ENCODE results near the gene CTBP1.

The CTBP1 gene

DNA sequence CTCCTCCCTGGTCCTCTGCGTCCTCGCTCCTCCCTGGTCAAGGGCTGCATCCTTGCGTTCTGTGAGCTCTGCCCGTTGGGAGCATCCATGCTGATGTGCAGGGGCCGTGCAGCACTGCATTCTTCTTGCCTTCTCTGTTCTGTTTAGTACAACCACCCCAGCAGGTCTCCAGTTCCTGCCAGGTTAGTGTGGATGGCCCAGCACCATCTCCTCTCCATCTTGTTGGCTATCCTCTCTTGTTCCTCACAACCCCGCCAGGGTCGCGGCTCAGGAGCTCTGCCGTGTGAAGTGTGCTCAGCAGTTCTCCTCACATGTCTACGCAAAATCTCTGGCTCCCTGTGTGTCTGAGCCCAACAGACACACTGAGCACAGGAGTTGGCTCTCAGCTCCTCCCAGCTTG lies 30.3 kb upstream of the CTBP1 start:
- no peak for DNase-seq

DNA sequence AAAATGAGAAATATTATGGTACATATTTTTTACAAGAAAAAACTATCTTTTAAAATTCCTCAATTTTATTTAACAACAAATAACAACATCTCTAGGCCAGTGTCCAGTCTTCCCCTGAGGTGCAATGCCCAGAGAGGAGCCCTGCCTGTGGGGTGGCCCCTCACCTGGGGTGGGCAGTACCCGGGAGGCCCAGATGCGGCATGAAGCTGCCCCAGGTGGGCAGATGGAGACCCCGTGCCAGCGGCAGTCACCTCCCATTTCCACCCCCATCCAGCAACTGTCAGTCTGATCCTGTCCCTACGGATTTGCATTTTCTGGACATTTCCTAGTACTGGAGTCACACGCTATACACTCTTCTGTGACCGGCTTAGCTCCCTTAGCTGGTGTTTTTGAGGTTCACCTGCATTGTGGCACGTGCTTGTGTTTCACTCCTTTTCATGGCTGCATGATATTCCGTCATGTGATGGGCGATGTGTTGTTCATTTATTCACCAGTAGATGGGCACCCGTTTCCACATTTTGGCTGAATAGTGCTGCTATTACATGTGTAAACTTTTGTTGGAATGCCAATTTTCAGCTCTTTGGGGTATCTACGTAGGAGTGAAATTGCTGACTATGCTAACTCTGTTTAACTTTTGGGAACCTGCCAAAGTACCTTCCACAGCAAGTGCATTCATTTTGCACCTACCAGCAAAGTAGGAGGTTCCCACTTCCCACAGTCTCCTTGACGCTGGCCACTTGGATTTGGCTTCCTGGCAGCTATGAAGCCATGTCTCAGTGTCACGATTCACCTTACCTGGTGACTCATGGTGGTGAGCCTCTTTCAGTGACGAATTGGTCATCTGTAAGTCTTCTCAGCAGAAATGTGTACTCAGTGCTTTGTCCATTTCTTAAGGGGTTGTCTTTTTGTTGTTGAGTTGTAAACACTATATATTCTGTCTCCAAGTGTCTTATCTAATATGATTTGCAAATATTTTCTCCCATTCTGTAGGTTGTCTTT lies 29.0 kb upstream of the CTBP1 start:
- DNase-seq = peak; percentile 19

DNA sequence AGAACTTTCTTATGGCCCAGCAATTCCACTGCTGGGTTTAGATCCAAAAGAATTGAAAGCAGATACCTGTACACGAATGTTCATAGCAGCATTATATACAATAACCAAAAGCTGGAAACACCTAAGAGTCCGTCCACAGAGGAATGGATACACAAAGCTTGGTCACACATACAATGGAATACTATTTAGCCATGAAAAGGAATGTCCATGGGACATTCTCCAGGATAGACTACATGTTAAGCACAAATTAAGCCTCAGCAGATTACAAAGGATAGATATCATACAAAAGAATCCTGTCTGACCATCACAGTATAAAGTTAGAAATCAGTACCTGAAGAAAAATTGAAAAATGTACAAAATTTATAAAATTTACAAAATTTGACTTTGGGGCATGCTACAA lies 28.1 kb upstream of the CTBP1 start:
- DNase-seq = no peak

DNA sequence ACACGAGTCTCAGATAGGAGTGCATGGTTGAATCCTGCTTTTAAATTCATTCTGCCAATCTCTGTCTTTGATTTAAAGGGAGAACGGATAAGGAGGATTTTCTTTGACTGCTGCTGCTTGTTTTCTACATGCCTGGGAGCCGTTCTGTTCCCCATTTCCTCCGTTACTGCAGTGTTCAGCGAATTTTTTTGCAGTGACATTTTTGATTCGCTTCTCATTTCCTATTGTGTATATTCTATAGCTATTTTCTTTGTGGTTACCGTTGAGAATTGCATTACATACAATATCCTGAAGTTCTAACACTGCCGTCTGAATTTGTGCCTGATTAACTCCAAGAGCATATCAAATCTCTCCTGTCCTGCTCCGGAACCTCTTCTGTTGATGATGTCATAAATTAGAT lies 25.9 kb upstream of the CTBP1 start:
- no peak for DNase-seq

DNA sequence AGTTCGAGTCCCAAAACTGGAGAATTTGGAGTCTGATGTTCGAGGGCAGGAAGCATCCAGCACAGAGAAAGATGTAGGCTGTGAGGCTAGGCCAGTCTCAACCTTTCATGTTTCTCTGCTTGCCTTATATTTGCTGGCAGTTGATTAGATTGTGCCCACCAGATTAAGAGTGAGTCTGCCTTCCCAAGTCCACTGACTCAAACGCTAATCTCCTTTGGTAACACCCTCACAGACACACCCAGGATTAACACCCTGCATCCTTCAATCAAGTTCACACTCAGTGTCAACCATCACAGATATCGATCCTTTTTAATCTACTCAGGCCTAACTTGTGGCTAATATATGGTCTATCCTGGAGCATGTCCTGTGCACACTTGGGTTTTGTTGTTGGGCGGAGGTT lies 22.8 kb upstream of the CTBP1 start:
- DNase-seq = no peak

DNA sequence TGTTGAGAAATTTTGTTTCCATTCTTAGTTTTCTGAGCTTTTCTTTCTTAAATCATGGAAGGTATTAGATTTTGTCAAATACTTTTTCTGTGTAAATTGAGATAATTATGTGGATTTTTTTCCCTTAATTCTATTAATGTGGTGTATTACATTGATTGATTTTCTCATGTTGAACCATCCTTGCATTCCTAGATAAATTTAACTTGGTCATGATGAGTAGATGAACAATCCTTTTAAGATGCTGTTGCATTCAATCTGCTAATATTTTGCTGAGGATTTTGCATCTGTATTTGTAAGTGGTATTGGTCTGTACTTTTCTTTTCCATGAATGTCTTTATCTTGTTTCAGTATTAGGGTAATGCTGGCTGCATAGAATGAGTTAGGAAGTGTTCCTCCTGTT lies 20.3 kb upstream of the CTBP1 start:
- DNase-seq = no peak

DNA sequence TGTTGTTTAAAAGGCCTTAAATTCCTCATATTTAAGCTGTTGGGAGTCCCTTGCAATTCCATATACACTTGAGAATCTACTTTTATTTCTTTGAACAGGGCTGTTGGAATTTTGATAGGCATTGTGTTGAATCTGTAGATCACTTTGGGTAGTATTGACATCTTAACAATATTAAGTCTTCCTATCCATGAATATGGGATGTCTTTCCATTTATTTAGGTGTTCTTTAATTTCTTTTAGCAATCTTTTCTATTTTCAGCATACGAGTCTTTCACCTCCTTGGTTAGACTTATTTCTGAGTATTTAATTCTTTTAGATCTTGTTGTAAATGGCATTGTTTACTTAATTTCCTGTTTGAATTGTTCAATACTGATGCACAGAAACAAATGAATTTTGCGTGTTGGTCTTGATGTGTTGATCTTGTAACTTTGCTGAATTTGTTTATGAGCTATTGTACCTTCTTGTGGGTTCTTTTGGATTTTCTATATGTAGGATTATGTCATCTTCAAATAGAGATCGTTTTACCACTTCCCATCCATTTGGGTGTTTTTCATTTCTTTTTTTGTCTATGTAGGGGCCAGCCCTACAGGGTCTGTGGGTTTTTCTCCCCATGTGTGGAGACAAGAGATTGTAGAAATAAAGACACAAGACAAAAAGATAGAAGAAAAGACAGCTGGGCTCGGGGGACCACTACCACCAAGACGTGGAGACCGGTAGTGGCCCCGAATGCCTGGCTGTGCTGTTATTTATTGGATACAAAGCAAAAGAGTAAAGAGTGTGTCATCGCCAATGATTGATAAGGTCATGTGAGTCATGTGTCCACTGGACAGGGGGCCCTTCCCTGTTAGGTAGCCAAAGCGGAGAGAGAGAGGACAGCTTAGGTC lies 18.2 kb upstream of the CTBP1 start:
- DNase-seq = no peak

DNA sequence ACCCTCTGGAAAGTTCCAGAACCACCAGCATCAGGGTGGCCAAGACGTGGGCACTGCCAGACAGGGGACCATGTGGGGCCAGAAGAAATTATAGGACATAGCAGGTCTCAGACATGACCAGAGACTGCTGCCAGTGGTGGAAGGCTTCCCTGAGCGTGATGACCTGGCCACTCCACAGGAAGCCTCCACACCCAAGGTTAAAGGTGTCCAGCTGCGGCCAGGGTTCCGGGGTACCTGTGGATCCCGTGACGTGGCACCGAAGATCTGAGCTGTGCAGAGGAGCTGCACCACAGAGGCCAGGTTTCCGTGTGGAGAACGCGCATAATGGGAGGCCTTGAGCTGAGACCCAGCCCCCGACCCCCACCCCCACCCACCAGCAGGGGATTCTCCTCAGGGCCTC lies 16.4 kb upstream of the CTBP1 start:
- DNase-seq = no peak

DNA sequence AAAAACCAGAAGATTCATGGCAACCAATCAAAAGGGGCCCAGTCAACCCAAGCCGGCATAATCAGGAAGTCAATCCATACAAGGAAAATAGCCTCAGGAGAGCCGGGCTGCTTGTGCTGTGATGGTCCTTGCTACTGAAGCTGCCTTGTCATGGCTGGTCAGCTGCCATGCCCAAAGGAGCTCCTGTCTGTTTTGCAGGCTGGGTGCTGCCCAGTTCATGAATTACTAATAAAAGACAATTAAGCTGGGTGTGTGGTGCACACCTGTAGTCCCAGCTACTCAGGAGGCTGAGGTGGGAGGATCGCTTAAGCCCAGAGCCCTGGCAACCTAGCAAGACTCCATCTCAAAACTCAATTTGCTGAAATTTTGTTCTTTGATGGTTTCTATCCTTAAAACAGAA lies 16.0 kb upstream of the CTBP1 start:
- DNase-seq = no peak

DNA sequence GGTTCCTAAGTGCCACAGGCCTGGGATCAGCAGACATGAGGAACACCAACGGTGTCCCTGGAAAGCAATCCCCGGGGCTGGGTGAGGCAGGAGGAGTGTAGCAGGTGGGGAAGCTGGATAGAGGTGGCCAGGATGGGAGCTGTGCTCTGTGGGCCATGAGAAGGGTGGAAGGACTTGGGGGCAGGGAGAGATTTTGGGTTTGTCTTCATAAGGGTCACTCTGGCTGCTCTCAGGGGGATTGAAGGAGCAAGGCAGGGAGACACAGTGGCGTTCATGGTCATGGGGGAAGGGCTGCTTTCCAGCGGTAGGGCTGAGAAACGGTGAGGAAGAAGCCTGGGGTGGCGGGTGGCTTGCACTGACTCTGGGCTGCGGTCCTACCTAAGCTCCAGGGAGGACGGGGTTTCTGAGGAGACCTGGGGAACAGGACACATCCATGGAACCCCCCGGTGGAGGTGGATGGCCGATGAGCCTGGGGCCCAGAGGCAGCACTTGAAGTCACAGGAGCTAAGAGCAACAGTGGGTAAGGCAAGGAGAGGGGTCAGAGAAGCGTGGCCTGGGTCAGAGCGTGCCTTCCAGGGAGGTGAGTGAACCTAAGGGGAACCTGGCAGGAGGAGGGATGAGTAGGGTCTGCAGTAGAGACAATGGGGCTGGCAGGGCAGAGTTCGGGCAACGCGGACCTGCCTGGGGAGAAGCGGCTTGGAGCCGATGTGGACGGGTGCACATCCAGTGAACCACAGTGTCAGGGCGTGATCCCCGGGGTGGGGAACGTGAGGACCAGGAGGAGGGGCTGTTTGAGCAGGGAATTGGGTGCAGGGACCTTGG lies 12.4 kb upstream of the CTBP1 start:
- DNase-seq = no peak

DNA sequence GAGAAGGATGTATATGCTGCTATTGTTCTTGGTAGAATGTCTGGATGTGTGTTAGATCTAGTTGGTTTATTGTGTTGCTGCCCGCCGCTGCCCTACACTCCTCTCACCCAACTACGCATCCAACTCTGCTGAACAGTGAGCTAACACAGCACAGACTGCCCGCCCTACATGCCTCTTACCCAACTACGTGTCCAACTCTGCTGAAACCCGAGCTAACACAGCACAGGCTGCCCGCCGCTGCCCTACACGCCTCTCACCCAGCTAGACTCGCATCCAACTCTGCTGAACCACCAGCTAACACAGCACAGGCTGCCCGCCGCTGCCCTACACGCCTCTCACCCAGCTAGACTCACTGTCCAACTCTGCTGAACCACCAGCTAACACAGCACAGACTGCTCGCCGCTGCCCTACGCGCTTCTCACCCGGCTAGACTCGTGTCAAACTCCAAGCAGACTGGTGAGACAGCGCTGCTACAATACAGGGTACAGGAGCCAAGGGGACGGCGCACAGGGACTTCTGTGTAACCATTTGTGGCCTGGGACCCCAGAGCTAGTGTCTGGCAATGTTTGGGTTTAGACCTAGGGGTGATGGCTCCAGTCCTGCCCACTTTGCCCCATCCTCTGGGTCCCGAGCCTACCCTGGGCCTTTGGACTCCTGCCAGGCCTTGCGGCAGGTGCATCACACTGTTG lies 11.6 kb upstream of the CTBP1 start:
- no peak for DNase-seq

DNA sequence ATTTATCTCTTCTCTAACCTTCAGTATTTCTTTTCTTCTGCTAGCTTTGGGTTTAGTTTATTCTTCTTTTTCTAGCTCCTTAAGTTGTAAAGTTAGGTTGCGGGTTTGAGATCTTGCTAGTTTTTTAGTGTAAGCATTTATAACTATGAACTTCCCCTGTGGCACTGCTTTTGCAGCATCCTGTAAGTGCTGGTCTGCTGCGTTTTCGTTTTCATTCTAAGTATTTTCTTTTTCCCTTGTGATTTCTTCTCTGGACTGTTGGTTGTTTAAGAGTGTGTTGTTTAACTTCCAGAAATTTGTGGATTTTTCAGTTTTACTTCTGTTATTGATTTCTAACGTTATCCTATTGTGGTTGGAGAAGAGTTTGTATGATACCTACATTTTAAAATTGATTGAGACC lies 11.0 kb upstream of the CTBP1 start:
- DNase-seq = no peak

DNA sequence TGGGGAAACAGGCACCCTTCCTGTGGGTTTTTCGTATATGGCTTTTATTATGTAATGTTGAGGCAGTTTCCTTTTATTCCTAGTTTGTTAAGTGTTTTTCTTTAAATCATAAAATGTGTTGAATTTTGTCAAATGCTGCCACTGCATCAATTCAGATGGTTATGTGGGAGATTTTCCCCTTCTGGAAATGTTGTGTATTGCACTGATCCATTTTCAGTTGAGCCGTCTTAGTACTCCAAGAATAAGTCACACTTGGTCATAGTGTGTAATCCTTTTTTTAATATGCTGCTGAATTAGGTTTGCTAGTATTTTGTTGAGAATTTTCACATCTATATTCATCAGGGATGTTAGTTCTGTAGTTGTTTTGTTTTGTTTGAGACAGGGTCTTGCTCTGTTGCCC lies 9.5 kb upstream of the CTBP1 start:
- DNase-seq = no peak

DNA sequence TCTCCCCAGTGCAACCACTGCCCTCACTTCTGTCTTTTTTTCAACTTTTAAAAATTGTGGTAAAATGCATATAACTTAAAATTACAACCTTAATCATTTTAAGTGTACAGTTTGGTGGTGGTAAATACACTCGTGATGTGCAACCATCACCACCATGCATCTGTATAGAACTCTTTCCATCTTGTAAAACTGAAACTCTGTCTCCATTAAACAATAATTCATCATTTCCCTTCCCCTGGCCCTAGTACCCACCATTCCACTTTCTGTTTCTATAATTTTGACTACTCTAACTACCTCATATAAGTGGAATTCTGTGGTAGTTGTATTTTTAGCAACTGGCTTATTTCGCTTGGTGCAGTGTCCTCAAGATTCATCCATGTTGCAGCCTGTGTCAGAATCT lies 6.8 kb upstream of the CTBP1 start:
- no peak for DNase-seq

DNA sequence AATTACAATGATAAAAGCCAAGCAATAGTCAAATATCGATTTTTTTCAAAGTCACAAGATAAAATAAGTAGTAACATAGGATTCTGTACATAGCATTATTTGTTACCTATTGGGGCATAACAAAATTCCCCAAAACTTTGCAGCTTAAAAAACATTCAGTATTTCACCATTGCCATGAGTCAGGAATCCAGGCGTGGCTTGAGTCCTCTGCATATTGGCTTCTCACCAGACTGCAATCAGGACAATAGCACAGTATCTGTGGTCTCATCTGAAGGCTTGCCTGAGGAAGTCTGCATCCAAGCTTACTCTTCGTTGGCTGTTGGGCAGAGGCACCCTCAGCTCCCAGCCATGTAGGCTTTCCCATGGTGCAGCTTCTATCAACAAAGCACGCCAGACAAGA lies 6.2 kb upstream of the CTBP1 start:
- DNase-seq = no peak

DNA sequence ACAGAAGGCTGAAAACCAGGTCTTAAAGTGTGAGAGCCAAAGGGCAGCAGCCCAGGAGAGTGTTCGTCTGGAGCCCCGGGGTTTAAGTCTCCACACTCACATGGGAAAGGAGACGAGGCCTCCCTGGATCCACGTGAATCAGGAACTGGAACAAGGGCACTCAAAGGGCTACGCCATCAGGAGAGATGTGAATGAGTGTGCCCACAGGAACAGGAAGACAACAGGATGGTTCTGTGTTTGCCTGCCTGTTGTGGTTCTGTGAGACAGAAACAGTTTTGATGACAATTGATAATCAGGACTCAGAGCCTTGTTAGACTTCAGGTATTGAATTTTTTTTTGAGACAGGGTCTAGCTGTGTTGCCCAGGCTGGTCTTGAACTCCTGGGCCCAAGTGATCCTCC lies 4.9 kb upstream of the CTBP1 start:
- no peak for DNase-seq

DNA sequence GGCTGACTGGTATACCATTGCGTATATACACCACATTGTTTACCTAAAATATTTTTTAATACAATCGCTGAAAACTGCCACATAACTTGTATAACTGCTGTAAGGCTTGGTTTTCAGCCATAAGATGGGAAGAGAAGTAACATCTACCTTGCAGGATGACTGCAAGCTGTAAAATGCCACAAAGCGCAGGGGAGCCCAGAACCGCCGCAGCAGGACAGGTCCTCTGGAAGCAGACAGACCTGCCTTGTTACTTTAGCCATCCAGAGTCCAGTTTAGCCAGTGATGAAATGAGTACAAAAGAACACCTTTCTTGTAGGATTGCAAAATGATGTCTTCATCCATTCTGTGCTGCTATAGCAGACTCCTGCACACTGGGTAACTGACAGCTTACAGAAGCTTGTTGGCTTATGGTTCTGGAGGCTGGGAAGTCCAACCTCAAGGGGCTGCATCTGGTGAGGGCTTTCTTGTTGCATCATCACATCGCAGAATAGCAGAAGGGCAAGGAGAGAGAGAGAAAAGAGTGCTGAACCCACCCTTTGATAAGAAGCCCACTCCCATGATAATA lies 4.1 kb upstream of the CTBP1 start:
- no peak for DNase-seq

DNA sequence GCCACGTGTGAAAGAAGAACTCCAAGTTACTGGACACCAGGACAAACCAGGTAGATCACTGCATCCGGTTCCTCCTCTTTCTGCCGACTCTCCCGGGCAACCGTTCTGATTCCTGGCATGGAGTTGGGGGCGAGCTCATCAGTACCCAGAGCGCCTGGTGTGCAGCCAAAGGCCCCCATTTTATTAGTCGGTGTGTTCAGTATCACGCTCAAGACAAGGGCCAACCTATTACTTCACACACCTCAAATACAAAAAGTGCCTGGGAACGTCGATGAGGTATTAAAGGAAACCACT lies 2.8 kb upstream of the CTBP1 start:
- no peak for DNase-seq

DNA sequence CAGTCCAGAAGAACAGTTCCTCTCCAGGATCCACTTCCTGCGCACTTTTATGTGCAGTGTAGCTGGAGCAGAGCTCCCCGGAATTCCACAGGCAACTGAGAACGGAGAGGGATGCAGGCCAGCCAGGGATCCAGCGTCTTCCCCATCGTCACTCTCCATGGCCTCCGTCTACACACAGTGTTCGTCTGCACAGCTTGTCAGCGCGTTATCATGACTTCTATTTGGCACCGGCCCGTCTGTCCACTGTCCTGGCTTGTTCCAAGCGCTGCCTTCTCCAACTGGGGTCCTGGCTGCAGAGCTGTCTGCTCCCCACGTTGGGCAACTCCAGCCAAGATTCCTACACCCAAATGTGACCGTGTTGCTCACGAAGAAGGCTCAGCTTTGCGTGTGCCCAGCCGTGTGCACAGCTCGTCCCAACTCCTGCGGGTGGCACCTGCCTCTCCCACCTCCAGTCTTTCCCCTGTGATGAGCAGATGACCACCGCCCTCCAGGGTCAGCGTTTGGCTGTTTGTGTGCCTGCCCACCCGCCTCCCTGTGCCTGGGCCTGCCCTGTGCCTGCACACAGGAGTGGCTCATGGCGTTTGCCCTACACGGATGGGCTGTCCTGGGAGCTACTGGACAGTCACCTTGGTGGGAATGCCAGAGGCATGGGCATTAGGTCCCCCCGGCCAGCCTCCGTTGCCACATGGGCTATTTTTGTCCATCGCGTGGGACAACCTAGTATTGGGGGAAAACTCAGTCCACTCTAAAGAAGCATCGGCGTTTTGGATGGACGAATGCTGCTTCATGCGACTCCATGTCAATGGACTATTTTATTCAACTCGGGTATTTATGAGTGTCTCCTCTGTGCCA lies 2.2 kb upstream of the CTBP1 start:
- DNase-seq = no peak

DNA sequence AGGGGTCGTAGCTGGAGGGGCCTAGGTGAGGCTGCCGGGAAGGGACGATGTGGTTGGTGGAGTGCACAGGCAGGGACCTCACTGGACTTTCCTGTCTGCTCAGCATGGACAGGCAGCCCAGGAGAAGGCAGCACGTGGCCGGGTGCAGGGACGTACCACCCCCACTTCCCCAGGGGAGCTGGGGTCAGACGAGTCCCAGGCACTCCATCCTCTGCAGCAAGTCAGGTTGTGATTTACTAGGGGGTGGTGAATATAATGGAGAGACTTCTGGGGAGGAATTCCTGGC lies 1.5 kb upstream of the CTBP1 start:
- DNase-seq = no peak

DNA sequence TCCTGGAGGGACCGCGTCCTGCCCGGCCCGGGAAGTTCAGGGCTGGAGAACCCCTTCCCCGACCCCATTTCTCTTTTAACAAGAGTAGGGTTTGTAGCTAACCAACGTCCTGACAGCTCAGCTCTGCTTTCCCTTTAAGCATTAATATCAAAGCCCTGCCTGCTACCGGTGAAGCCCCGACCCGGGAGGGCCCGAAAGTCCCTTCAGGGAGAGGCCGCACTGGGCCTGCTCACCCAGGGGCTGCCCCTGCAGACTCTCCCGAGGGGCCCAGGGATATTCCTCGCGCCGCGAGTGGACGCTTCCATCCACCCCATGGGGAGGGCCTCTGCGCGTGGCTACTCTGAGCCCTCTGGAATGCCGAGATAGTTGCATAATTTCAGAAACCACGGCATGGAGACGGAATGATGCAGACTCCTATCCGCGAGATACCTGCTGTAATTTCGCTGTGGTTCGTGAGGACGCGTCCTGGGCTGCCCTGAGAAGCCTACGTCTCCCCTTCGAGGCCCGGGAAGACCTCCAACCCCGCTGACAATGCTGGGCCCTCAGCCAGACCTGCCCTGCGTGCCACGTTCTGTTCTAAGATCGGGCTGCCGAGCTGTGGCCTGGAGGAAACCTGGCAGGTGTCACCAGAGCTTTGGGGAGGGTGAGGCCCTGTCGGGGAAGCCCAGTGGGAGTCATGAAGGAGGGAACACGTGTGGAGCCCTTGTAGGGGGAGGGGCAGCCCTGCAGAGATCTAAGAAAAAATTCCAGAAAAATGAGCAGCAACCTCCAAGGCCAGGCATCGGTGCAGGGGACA lies 999 bp upstream of the CTBP1 start:
- peak; percentile 25 for DNase-seq

Data from EL (cell line).